Measurements from ENCODE around the gene POU3F1.

The POU3F1 gene

GRCh38 chr1:38028105-38028591, 18.4 kb downstream of the POU3F1 start:
- no peak for DNase-seq (ENCODE audit: low read depth, low spot score)

GRCh38 chr1:38027201-38028104, 19.1 kb downstream of the POU3F1 start:
- no peak for DNase-seq (ENCODE audit: low read depth, low spot score)

- no peak for DNase-seq (ENCODE audit: low read depth, low spot score)
These were observed 19.9 kb downstream of the POU3F1 start for GRCh38 chr1:38026592-38027200.

- DNase-seq (ENCODE audit: low read depth, low spot score): no peak
These were observed 20.9 kb downstream of the POU3F1 start for GRCh38 chr1:38025664-38026063.

GRCh38 chr1:38025233-38025632, 21.4 kb downstream of the POU3F1 start:
- no peak for DNase-seq (ENCODE audit: low read depth, low spot score)

- DNase-seq (ENCODE audit: low read depth, low spot score): no peak
These were observed 23.8 kb downstream of the POU3F1 start for GRCh38 chr1:38022810-38023209.

- no peak for DNase-seq (ENCODE audit: low read depth, low spot score)
These were observed 24.6 kb downstream of the POU3F1 start for GRCh38 chr1:38021969-38022368.

- DNase-seq (ENCODE audit: low read depth, low spot score): no peak
These were observed 26.2 kb downstream of the POU3F1 start for GRCh38 chr1:38020396-38020795.

- no peak for DNase-seq (ENCODE audit: low read depth, low spot score)
These were observed 27.7 kb downstream of the POU3F1 start for GRCh38 chr1:38018864-38019343.

- no peak for DNase-seq (ENCODE audit: low read depth, low spot score)
These were observed 30.4 kb downstream of the POU3F1 start for GRCh38 chr1:38015978-38016725.

GRCh38 chr1:38014724-38015424, 31.7 kb downstream of the POU3F1 start:
- DNase-seq (ENCODE audit: low read depth, low spot score): no peak

- no peak for DNase-seq (ENCODE audit: low read depth, low spot score)
These were observed 32.4 kb downstream of the POU3F1 start for GRCh38 chr1:38014171-38014570.

GRCh38 chr1:38013227-38013622, 33.4 kb downstream of the POU3F1 start:
- DNase-seq (ENCODE audit: low read depth, low spot score): no peak

GRCh38 chr1:38012363-38013226, 34.0 kb downstream of the POU3F1 start, which contains the start of gene UTP11:
TSS of gene UTP11 (plus strand) at chr1:38012734. CDS start at chr1:38012803, 69 bp downstream.
- DNase-seq (ENCODE audit: low read depth, low spot score): peak; percentile 99

- no peak for DNase-seq (ENCODE audit: low read depth, low spot score)
These were observed 36.8 kb downstream of the POU3F1 start for GRCh38 chr1:38009841-38010180.

- no peak for DNase-seq (ENCODE audit: low read depth, low spot score)
These were observed 37.3 kb downstream of the POU3F1 start for GRCh38 chr1:38009088-38009840.

- DNase-seq (ENCODE audit: low read depth, low spot score): no peak
These were observed 40.4 kb downstream of the POU3F1 start for GRCh38 chr1:38006008-38006828.

GRCh38 chr1:38005195-38006007, 41.2 kb downstream of the POU3F1 start, which contains the start of gene FHL3:
TSS of gene FHL3 (minus strand) at chr1:38005514. CDS start at chr1:37999412, 6,102 bp downstream.
- DNase-seq (ENCODE audit: low read depth, low spot score): no peak

All from iPS DF 19.7 (cell line).